NCI-H345 treated with DMSO at 0.1 percent for 48 hours (cell line): ENCODE results near the gene ZNF726.
"Not testable (repeated sequence)": the region's sequence is repeated elsewhere in the genome, so short reads cannot be mapped to it uniquely, and the experiment has no call there.

Source experiments
- DNase-seq: peaks from one replicate; lab custom pipeline; 2025; ENCODE audit not compliant: unreplicated experiment; lab: John Stamatoyannopoulos, UW

The ZNF726 gene

DNA sequence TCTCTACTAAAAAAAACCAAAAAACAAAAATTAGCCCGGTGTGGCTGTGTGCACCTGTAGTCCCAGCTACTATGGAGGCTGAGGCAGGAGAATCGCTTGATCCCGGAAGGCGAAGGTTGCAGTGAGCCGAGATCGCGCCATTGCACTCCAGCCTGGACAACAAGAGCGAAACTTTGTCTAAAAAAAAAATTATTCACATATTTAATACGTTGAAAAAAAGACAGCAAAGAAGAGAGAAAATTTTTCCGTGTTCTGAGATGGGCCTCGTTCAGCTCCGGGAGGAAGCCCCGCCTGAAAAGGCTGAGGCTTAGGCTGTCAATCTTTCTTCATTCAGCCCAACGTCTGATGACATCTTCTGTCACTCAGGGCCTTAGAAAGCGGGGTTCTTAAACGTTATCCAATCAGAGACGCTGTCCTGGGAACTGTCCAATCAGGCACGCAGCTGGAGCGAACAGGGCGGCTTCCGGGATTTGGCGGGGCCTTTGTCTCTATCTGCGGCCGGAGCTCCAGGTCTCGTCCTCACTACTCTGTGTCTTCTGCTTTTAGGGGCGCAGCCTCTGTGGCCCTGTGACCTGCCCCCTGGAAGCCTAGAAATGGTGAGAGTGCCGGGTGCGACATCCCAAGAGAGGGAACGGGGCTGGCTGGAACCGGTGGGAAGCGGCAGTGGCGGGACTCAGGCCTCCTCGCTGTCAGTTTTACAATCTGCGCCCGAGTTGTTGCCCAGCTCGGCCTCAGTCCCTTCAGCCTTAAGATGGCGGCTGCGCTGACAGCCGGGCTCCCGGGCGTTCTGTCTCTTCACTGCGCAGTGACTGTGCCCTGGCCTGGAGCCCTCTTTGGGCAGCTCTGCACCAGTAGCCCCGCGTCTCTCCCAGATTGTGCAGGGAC lies at the start of gene ZNF726:
Gene ZNF726 (plus strand): TSS at position 485 of the 885 bp plus-strand sequence. CDS start 109 bp downstream, at position 594.
- DNase-seq, result no peak

- DNase-seq, result no peak
Measured at GRCh38 chr19:23867895-23868294, 46.8 kb upstream of the ZNF726 start.

DNA sequence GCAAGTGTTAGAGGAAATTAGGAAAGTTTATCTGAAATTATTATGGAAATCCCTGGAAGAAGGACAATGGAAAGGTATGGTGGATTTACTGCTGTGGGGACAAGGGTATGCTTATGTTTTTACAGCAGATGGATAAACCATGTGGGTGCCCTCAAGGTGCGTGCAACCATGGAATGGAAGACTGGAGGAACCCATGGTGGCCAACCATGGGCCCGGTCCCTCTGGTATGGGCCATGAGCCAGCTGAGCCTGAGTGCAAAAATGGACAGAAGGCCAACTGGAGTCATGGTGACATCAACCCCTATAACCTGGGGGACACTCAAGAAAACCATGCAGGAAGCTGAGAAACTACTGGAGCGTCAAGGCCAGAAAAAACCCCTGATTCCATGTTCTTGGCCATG lies 46.1 kb upstream of the ZNF726 start:
- no peak for DNase-seq

DNA sequence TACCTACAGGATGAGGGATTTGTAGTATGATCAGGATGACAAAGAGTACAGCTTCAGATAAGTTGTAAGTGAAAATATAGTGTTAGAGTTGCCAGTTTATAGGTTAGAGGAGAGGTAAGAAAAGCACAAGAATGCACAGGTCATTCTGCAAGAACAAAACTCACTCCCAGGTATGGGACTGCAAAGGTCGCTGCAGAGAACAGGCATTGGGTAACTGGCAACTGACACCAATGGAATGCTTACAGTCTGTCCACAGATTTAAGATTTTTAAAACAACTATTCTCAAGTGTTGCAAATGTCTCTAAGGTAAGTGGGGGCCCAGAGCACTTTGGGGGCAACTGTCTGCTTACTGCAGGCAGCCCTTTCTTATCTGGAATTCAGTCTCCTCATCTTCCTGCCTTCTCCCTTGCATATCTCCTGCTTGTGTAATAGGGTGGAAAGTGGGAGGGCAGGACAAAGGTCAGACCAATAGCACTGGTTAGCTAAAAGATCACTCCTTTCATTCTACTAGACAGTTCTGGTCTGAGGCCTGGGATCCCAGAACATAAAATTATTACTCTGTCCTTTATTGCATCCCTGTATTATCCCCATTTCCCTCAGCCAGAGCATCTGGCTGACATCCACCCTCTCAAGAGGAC lies 42.3 kb upstream of the ZNF726 start:
- DNase-seq, result no peak

DNA sequence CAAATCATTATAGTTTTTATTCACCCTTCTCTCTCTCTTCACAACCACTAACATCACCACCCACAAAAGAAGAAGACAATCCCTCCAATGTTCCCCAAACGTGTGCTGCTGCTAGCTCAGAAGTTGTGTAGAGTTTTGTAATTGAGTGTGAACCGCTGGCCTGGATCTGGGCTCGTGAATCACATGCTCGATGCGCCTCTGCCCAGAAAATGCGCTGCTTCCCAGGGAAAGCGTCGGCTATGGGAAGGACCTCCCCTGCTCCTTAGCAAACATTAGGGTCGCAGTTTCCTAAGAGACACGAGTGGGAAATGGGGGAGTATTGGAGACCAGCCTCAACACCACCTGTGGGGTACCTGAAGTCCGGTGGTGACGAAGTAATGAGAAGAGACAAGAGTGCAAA lies 38.4 kb upstream of the ZNF726 start:
- no peak for DNase-seq

DNA sequence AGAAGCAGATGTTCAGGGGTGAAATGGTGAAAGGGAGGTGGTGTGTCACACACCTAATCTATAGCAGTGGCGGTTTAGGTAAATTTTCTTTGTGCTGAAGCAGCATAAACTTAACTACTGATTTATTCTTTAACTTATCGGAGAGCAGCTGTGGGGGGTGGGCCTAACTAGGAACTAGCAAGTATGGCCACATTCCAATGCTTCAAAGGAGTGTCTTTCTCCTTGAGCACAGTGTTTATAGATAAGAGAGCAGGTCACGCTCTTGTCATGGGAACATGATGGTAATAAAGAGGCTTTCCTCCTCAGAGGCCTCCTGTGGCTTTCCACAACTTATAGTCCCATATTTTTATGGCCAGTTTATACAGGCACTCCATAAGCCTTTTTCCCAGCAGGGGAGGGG lies 37.9 kb upstream of the ZNF726 start:
- DNase-seq, result not testable (repeated sequence)

DNA sequence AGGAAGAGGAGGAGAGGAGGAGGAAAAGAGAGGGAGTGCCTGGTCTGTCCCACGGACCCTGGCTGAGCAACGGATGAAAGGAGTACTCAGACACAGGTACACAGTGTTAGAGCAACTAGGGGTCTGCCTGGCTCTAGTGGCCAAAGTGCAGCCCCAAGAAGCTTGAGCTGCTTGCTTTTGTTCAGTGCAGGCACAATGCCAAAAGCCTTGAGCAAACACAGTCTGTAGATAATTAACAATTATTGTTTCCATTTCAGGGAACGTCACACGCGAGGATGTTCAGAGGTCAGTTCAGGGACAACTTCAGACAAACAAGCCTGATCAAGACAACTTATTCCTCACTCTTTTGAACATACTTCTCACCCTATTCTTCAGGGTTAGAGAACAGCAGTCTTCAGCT lies 32.2 kb upstream of the ZNF726 start:
- no peak for DNase-seq

- DNase-seq, result no peak
Measured at GRCh38 chr19:23884363-23884762, 30.3 kb upstream of the ZNF726 start.

DNA sequence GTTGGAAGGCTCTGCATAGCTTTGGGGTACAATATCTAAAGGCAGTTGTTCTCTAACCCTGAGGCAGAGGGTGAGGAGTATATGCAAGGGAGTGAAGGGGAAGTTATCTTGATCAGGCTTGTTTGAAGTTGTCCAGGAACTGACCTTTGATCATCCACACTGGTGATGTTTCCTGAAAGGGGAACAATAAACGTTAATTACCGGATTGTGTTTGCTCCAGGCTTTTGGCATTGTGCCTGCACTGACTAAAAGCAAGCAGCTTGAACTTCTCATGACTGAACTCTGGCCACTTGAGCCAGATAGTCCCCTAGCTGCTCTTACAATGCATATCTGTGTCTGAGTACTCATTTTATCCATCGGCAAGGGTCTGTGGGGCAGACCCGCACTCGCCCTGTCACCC lies 27.0 kb upstream of the ZNF726 start:
- no peak for DNase-seq

DNA sequence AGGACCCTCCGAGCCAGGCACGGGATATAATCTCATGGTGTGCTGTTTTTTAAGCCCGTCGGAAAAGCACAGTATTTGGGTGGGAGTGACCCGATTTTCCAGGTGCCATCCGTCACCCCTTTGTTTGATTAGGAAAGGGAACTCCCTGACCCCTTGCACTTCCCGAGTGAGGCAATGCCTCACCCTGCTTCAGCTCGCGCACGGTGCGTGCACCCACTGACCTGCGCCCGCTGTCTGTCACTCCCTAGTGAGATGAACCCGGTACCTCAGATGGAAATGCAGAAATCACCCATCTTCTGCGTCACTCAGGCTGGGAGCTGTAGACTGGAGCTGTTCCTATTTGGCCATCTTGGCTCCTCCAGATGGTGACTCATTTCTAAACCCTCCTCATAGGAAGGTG lies 18.6 kb upstream of the ZNF726 start:
- not testable (repeated sequence) for DNase-seq

DNA sequence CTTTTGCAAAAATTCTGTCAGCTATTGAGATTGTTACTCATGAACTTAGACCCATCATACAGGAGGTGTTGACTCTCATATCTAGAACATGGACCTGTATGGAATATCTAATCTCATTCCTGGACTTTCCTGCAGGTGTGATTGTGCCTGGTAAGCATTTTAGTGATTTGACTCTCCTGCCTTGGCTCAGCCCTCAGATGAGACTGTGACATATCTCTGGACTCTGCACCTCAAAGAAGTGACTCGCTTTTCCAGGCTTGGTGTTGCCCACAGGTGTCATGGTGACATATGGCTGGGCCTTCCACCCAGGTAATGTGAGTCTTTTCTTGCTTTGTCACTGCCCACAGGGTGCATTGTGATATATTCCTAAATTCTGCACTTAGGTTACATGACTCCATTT lies 17.8 kb upstream of the ZNF726 start:
- no peak for DNase-seq

- no peak for DNase-seq
Measured at GRCh38 chr19:23901360-23901759, 13.3 kb upstream of the ZNF726 start.

- no peak for DNase-seq
Measured at GRCh38 chr19:23904406-23904805, 10.3 kb upstream of the ZNF726 start.

DNA sequence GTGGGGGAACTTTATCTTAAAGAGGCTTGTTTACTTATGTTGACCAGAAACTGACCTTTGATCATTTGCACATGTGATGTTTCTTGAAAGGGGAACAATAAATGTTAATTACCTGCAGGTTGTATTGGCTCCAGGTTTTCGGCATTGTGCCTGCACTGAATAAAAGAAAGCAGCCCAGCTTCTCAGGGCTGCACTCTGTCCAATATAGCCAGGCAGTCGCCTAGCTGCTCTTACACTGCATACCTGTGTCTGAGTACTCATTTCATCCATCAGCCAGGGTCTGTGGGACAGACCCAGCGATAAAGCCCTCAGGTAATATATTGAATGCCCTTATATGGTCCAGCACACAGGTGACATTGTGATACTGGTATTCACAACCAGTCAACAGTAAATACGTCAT lies 8.9 kb upstream of the ZNF726 start:
- no peak for DNase-seq

GRCh38 chr19:23906835-23907234 lies 7.9 kb upstream of the ZNF726 start:
- DNase-seq, result no peak

- no peak for DNase-seq
Measured at GRCh38 chr19:23908165-23908564, 6.5 kb upstream of the ZNF726 start.

- DNase-seq, result no peak
Measured at GRCh38 chr19:23909222-23909621, 5.5 kb upstream of the ZNF726 start.

- no peak for DNase-seq
Measured at GRCh38 chr19:23913931-23914330, 755 bp upstream of the ZNF726 start.

GRCh38 chr19:23916991-23917390 lies 2.3 kb downstream of the ZNF726 start:
- DNase-seq, result no peak

DNA sequence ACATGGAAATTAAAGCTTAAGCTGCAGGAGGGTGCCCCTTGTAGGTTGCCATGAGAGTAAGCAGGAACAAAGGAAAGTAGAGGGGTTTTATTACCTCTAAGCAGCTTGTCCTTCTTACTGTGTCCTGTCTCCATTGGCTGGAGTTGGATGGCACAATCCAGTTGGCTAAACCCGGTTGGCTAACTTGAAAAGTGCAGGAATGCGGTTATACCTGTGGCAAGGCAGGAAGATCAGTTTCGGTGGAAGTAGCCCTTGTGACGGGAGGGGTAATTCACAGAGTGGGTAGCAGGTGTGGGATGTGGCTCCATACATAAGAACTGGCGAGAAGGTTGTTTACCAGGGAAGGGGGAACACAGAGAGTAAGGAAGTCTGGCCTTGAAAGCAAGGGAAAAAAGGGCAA lies 3.2 kb downstream of the ZNF726 start:
- DNase-seq, result no peak

DNA sequence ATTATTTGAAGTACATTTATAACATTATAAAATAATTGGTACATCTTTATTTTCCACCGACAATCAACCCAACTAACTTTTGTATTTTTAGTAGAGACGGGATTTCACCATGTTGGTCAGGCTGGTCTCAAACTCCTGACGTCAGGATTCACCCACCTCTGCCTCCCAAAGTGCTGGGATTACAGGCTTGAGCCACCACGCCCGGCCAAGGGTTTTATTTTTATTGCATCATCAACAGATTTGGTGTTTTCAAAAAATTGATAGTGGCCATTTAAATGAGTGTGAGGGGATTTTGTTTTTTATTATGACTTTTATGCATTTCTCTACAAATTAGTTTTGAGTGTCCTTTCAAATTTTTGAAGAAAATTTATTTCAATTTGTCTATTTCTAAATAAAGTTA lies 10.6 kb downstream of the ZNF726 start:
- DNase-seq, result no peak

- DNase-seq, result no peak
Measured at GRCh38 chr19:23932878-23933277, 18.2 kb downstream of the ZNF726 start.
